ENCODE measurements around the gene SELPLG. TPM values are rescaled to one million over a fixed set of nuclear protein-coding genes. Genes with fewer than 3 reads are reported as not detected.

SELPLG gene
- total and polyA plus RNA-seq, 2 donors (not counting 1 experiment from before 2014, with no cell fraction given): 6.1 to 8.0 TPM

GRCh38 chr12:108580531-108580930 lies 53.2 kb downstream of the SELPLG start:
- POLR2A ChIA-PET: no interaction called here
- H3K4me1 ChIP-seq (ENCODE audit: control insufficient read depth in 2 of 2, insufficient read depth in 2 of 2, low read length in 2 of 2): peaks cover 7 to 9% of the 10 kb centered on the region in 2 donors
- no peak for TF ChIP-seq EZH2 (IDR thresholded peaks at IDR 0.05; ENCODE audit: borderline replicate concordance, insufficient read depth, low read depth, low read length, poor library complexity, severe bottlenecking)
- TF ChIP-seq CTCF (IDR thresholded peaks at IDR 0.05): no peak
- DNase-seq: no peak
- H4K20me1 ChIP-seq (ENCODE audit: control insufficient read depth, insufficient read depth, low read length, poor library complexity, severe bottlenecking): no peaks in the 10 kb centered on the region
- no peak overlapping the region for H3K9ac ChIP-seq (ENCODE audit: low read length)
- H3K4me1 Mint-ChIP-seq: peaks cover 26% of the 10 kb centered on the region
- ATAC-seq (ENCODE audit: low read depth): no peak
- CTCF ChIA-PET: interaction anchor here (0.7 kb wide), 1 partner anchor 24 kb away, joined by 3 read pairs; no protein-coding TSS in a partner anchor
- H3K4me3 ChIP-seq (ENCODE audit: control extremely low read depth in 1 of 5, extremely low read depth in 1 of 5, insufficient read depth in 1 of 5, low read depth in 2 of 5, low read length in 4 of 5): no peak overlapping the region
- H3K9me3 Mint-ChIP-seq (ENCODE audit: insufficient read depth): peaks cover 3% of the 10 kb centered on the region
- 97% methylated on average over 3 of the region's 3 CpGs for WGBS (ENCODE audit: insufficient coverage)
- no peaks in the 10 kb centered on the region for H3K79me2 ChIP-seq (ENCODE audit: control insufficient read depth, insufficient read depth, low read length)
- H3K27ac ChIP-seq (ENCODE audit: low read length in 2 of 2): no peak overlapping the region
- no peak overlapping the region for H3K4me3 Mint-ChIP-seq
- no peaks in the 10 kb centered on the region for H3K36me3 ChIP-seq (replicated peaks in 1 of 2; ENCODE audit: control extremely low read depth in 1 of 2, control insufficient read depth in 1 of 2, extremely low read depth in 1 of 2, insufficient read depth in 2 of 2, low read length in 1 of 2)
- no peak overlapping the region for H3K4me2 ChIP-seq (replicated peaks; ENCODE audit: low read depth, low read length, poor library complexity, severe bottlenecking)
- no peaks in the 10 kb centered on the region for H3K27me3 ChIP-seq (replicated peaks in 1 of 4; ENCODE audit: control extremely low read depth in 1 of 4, control insufficient read depth in 3 of 4, insufficient read depth in 4 of 4, low read length in 3 of 4)
- peaks cover 0 to 4% (median 0%) of the 10 kb centered on the region in 3 donors for H3K9me3 ChIP-seq (ENCODE audit: control extremely low read depth in 1 of 3, control insufficient read depth in 2 of 3, insufficient read depth in 1 of 3, low read length in 2 of 3)
- no peak overlapping the region for H3K27ac Mint-ChIP-seq
- H3K27me3 Mint-ChIP-seq: peaks cover 4% of the 10 kb centered on the region
- H2AFZ ChIP-seq (ENCODE audit: insufficient read depth, low read depth, low read length, poor library complexity, severe bottlenecking): no peak overlapping the region
- intact Hi-C loops (cut with micrococcal nuclease): no loop called here

- H3K9me3 Mint-ChIP-seq (ENCODE audit: insufficient read depth): peaks cover 3% of the 10 kb centered on the region
- H3K4me1 ChIP-seq (ENCODE audit: control insufficient read depth in 2 of 2, insufficient read depth in 2 of 2, low read length in 2 of 2): peaks cover 7 to 9% of the 10 kb centered on the region in 2 donors
- H3K36me3 ChIP-seq (replicated peaks in 1 of 2; ENCODE audit: control extremely low read depth in 1 of 2, control insufficient read depth in 1 of 2, extremely low read depth in 1 of 2, insufficient read depth in 2 of 2, low read length in 1 of 2): no peaks in the 10 kb centered on the region
- DNase-seq (no peak), ATAC-seq (ENCODE audit: low read depth) (no peak)
- intact Hi-C loops (cut with micrococcal nuclease): no loop called here
- no peak overlapping the region for H3K9ac ChIP-seq (ENCODE audit: low read length)
- H3K4me2 ChIP-seq (replicated peaks; ENCODE audit: low read depth, low read length, poor library complexity, severe bottlenecking): no peak overlapping the region
- H3K79me2 ChIP-seq (ENCODE audit: control insufficient read depth, insufficient read depth, low read length): no peaks in the 10 kb centered on the region
- H3K27me3 ChIP-seq (replicated peaks in 1 of 4; ENCODE audit: control extremely low read depth in 1 of 4, control insufficient read depth in 3 of 4, insufficient read depth in 4 of 4, low read length in 3 of 4): no peaks in the 10 kb centered on the region
- H2AFZ ChIP-seq (ENCODE audit: insufficient read depth, low read depth, low read length, poor library complexity, severe bottlenecking): no peak overlapping the region
- no peaks in the 10 kb centered on the region for H4K20me1 ChIP-seq (ENCODE audit: control insufficient read depth, insufficient read depth, low read length, poor library complexity, severe bottlenecking)
- peaks cover 0 to 4% (median 0%) of the 10 kb centered on the region in 3 donors for H3K9me3 ChIP-seq (ENCODE audit: control extremely low read depth in 1 of 3, control insufficient read depth in 2 of 3, insufficient read depth in 1 of 3, low read length in 2 of 3)
- peaks cover 33% of the 10 kb centered on the region for H3K4me1 Mint-ChIP-seq
- POLR2A ChIA-PET: no interaction called here
- no peaks in the 10 kb centered on the region for H3K27me3 Mint-ChIP-seq
- CTCF ChIA-PET: interaction anchor here (1.2 to 4.2 kb wide), 4 partner anchors 10 to 39 kb away, joined by 4 to 29 read pairs (median 6); no protein-coding TSS in a partner anchor
- 98% methylated on average over 3 of the region's 3 CpGs for WGBS (ENCODE audit: insufficient coverage)
- no peak overlapping the region for H3K4me3 Mint-ChIP-seq
- H3K27ac ChIP-seq (ENCODE audit: low read length in 2 of 2): no peak overlapping the region
- no peak overlapping the region for H3K27ac Mint-ChIP-seq
- TF ChIP-seq EZH2 (IDR thresholded peaks at IDR 0.05; ENCODE audit: borderline replicate concordance, insufficient read depth, low read depth, low read length, poor library complexity, severe bottlenecking) (no peak), CTCF (IDR thresholded peaks at IDR 0.05) (no peak)
- no peak overlapping the region for H3K4me3 ChIP-seq (ENCODE audit: control extremely low read depth in 1 of 5, extremely low read depth in 1 of 5, insufficient read depth in 1 of 5, low read depth in 2 of 5, low read length in 4 of 5)
These were observed 54.9 kb downstream of the SELPLG start for GRCh38 chr12:108578813-108579212.
